Vagina (tissue), 2 donors: ENCODE measurements around the gene C11orf65. TPM values are rescaled to one million over a fixed set of nuclear protein-coding genes. Genes with fewer than 3 reads are reported as not detected.
"Not testable (repeated sequence)": the region's sequence is repeated elsewhere in the genome, so short reads cannot be mapped to it uniquely, and the experiment has no call there.

Source experiments
- DNase-seq, 2 donors: peaks; one replicate each; pipeline ENCODE4 v3.0.0-alpha.2; 2017; ENCODE audit errors: extremely low spot score in 2 of 2
- H3K27ac ChIP-seq: fragments of 200-600 bp; sonication (generic); one replicate; pipeline ENCODE4 v1.5.1; 2019
- H3K27me3 ChIP-seq: fragments of 200-600 bp; sonication (generic); one replicate; pipeline ENCODE4 v1.5.1; 2019
- H3K36me3 ChIP-seq, 2 donors: fragments of 200-600 bp; sonication (generic); one replicate each; pipeline ENCODE4 v1.5.1; 2017 to 2019
- H3K4me1 ChIP-seq: fragments of 200-600 bp; sonication (generic); one replicate; pipeline ENCODE4 v1.5.1; 2019
- H3K4me3 ChIP-seq, 2 donors: fragments of 200-600 bp; sonication (generic); 1 replicate in 1 of 2; 2 replicates in 1 of 2; pipeline ENCODE4 v1.5.1; 2016 to 2019
- H3K9me3 ChIP-seq: fragments of 200-600 bp; sonication (generic); one replicate; pipeline ENCODE4 v1.5.1; 2019
- POLR2A ChIP-seq, 2 donors: fragments of 450-650 bp; IDR thresholded peaks; one replicate each; pipeline ENCODE4 v1.6.1; 2017; ENCODE audit warnings: antibody characterized with exemption in 2 of 2, mild to moderate bottlenecking in 2 of 2, moderate library complexity in 2 of 2
- POLR2AphosphoS5 ChIP-seq, 2 donors: sonication (generic); formaldehyde crosslinking; IDR thresholded peaks; one replicate each; pipeline ENCODE4 v1.9.0; 2017; ENCODE audit warnings: antibody characterized with exemption in 2 of 2, mild to moderate bottlenecking in 2 of 2, low read depth in 1 of 2; ENCODE audit not compliant: insufficient read depth in 1 of 2
- intact Hi-C: fragments of 100-400 bp; cut with DNase I; formaldehyde crosslinking; loops from one replicate; pipeline ENCODE4 v1.15.1; 2023
- total RNA-seq: library from RNA; depleted of rRNA; stranded (reverse); fragments of >200 nt; gene quantifications from one replicate; pipeline ENCODE4 v1.2.3, GENCODE V29; 2016
- TF ChIP-seq, protein P1 (sequence below), 3 experiments: fragments of 450-650 bp in 2 of 3; fragments of 200-600 bp in 1 of 3; sonication (generic) in 1 of 3; IDR thresholded peaks; one replicate each; pipeline ENCODE4 v1.5.1; 2017 to 2019; ENCODE audit warnings: antibody characterized with exemption in 3 of 3, mild to moderate bottlenecking in 2 of 3, moderate library complexity in 2 of 3

Gene C11orf65
- total RNA-seq, 1 donor from 2014 or later, result 0.25 TPM

GRCh38 chr11:108398439-108398838 lies 68.9 kb downstream of the C11orf65 start:
- no peak for DNase-seq
- Histone ChIP-seq H3K9me3 (no peaks in the 10 kb centered on the region), H3K36me3 (no peaks in the 10 kb centered on the region), H3K4me3 (no peak overlapping the region), H3K27me3 (no peaks in the 10 kb centered on the region), H3K27ac (no peak overlapping the region), H3K4me1 (no peaks in the 10 kb centered on the region)
- no peak for TF ChIP-seq POLR2A (IDR thresholded peaks at IDR 0.05)
- TF ChIP-seq, protein P1, sequence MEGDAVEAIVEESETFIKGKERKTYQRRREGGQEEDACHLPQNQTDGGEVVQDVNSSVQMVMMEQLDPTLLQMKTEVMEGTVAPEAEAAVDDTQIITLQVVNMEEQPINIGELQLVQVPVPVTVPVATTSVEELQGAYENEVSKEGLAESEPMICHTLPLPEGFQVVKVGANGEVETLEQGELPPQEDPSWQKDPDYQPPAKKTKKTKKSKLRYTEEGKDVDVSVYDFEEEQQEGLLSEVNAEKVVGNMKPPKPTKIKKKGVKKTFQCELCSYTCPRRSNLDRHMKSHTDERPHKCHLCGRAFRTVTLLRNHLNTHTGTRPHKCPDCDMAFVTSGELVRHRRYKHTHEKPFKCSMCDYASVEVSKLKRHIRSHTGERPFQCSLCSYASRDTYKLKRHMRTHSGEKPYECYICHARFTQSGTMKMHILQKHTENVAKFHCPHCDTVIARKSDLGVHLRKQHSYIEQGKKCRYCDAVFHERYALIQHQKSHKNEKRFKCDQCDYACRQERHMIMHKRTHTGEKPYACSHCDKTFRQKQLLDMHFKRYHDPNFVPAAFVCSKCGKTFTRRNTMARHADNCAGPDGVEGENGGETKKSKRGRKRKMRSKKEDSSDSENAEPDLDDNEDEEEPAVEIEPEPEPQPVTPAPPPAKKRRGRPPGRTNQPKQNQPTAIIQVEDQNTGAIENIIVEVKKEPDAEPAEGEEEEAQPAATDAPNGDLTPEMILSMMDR (IDR thresholded peaks at IDR 0.05), result no peak
- no peak for TF ChIP-seq POLR2AphosphoS5 (IDR thresholded peaks at IDR 0.05; ENCODE audit: insufficient read depth in 1 of 2, low read depth in 1 of 2)
- intact Hi-C loops, result no loop called here

DNA sequence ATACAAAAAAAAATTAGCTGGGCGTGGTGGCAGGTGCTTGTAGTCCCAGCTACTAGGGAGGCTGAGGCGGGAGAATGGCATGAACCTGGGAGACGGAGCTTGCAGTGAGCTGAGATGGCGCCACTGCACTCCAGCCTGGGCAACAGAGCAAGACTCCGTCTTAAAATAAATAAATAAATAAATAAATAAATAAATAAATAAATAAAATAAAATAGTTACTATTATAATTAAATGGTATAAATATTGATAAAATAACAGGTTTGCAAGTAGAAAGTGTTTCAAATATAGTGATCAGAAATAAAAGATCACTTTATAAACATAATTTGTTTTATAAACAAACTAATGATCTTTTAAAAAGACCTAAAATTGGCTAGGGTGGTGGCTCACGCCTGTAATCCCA lies 70.7 kb downstream of the C11orf65 start:
- H3K4me3 ChIP-seq, intact Hi-C loops, H3K27me3 ChIP-seq, H3K4me1 ChIP-seq, H3K27ac ChIP-seq, H3K9me3 ChIP-seq, DNase-seq, H3K36me3 ChIP-seq: not testable (repeated sequence)

DNA sequence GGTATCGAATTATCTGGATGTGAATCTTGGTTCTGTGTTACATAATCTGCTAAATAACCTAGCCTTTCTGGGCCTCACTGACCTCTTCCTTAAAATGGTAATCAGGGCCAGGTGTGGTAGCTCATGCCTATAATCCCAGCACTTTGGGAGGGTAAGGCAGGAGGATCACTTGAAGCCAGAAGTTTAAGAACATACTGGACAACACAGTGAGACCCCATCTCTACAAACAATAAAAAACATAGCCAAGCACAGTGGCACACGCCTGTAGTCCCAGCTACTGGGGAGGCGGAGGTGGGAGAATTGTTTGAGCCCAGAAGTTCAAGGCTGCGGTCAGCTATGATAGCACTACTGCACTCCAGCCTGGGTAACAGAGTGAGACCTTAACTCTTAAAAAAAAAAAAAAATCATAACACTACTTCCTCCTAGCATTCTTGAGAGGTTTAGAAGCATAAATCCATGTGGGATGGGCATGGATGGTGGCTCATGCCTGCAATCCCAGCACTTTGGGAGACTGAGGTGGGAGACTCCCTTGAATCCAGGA lies 72.5 kb downstream of the C11orf65 start:
- Histone ChIP-seq H3K27ac (no peak overlapping the region), H3K27me3 (no peaks in the 10 kb centered on the region), H3K4me1 (no peaks in the 10 kb centered on the region), H3K9me3 (no peaks in the 10 kb centered on the region), H3K36me3 (no peaks in the 10 kb centered on the region), H3K4me3 (no peak overlapping the region)
- TF ChIP-seq, protein P1 (IDR thresholded peaks at IDR 0.05), result no peak
- TF ChIP-seq POLR2A (IDR thresholded peaks at IDR 0.05), result no peak
- no peak for TF ChIP-seq POLR2AphosphoS5 (IDR thresholded peaks at IDR 0.05; ENCODE audit: insufficient read depth in 1 of 2, low read depth in 1 of 2)
- intact Hi-C loops, result no loop called here
- no peak for DNase-seq

- no peaks in the 10 kb centered on the region for H3K4me1 ChIP-seq
- intact Hi-C loops, result no loop called here
- no peaks in the 10 kb centered on the region for H3K36me3 ChIP-seq
- H3K27me3 ChIP-seq, result no peaks in the 10 kb centered on the region
- H3K4me3 ChIP-seq, result no peak overlapping the region
- TF ChIP-seq POLR2A (IDR thresholded peaks at IDR 0.05) (no peak), POLR2AphosphoS5 (IDR thresholded peaks at IDR 0.05; ENCODE audit: insufficient read depth in 1 of 2, low read depth in 1 of 2) (no peak)
- TF ChIP-seq, protein P1 (IDR thresholded peaks at IDR 0.05), result no peak
- H3K27ac ChIP-seq, result no peak overlapping the region
- DNase-seq, result no peak
- H3K9me3 ChIP-seq, result no peaks in the 10 kb centered on the region
These were observed 74.3 kb downstream of the C11orf65 start for GRCh38 chr11:108393046-108393445.

DNA sequence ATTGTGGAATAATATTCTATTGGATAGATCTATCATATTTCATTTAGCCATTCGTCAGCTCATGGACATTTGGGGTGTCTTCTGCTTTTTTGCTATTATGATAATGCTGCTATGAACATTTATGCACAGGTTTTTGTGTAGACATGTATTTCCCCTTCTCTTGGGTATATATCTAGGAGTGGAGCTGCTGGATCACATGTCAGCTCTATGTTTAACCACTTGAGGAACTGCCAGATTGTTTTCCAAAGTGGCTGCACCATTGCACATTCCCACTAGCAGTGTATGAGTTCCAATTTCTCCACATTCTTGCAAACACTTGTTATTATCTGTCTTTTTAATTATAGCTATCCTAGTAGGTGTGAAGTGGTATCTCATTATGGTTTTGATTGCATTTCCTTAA lies 75.0 kb downstream of the C11orf65 start:
- H3K27me3 ChIP-seq, result no peaks in the 10 kb centered on the region
- no peak for DNase-seq
- H3K36me3 ChIP-seq, result no peaks in the 10 kb centered on the region
- no peak overlapping the region for H3K4me3 ChIP-seq
- H3K4me1 ChIP-seq, result no peaks in the 10 kb centered on the region
- H3K9me3 ChIP-seq, result no peaks in the 10 kb centered on the region
- intact Hi-C loops, result no loop called here
- no peak overlapping the region for H3K27ac ChIP-seq
- TF ChIP-seq POLR2A (IDR thresholded peaks at IDR 0.05), result no peak
- TF ChIP-seq POLR2AphosphoS5 (IDR thresholded peaks at IDR 0.05; ENCODE audit: insufficient read depth in 1 of 2, low read depth in 1 of 2), result no peak
- TF ChIP-seq, protein P1 (IDR thresholded peaks at IDR 0.05), result no peak
